ENCODE data around the gene FRMD8.

DNA sequence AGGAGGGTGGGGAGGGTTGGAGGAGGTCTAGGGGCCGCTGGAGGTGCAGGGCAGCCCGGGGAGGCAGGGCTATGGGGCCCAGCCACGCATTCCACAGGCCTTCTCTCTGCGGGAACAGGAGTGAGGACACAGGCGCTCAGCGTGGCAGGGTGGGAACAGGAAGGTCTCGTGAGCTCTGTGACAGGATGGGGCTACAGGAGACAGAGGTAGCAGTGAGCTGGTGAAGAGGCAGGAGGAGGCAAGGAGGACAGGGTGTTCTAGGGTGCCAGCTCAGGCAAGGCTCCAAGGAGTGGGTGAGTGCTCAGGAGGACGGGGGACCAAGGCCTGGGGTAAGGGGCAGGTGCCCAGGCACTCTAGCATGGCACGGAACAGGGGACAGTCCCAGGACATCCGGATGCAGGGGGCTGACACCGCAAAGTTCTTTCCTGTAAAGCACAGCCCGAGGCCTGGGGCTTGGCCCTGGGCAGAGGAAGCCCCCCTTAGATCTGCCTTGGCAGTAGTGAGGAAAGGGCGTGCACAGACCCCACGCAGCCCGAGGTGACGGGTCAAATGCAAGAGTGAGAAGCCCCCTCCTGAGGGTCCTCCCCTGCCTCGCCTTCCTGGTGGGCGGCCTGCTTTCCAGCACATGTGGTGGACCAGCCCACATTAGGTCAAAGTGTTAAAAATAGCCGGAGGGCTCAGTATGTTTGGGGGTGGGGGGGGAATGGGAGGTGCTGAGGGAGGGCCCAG lies 31.4 kb downstream of the FRMD8 start:
- TF ChIP-seq POLR2A (IDR thresholded peaks at IDR 0.05) = no peak
- TF ChIP-seq, protein P1, sequence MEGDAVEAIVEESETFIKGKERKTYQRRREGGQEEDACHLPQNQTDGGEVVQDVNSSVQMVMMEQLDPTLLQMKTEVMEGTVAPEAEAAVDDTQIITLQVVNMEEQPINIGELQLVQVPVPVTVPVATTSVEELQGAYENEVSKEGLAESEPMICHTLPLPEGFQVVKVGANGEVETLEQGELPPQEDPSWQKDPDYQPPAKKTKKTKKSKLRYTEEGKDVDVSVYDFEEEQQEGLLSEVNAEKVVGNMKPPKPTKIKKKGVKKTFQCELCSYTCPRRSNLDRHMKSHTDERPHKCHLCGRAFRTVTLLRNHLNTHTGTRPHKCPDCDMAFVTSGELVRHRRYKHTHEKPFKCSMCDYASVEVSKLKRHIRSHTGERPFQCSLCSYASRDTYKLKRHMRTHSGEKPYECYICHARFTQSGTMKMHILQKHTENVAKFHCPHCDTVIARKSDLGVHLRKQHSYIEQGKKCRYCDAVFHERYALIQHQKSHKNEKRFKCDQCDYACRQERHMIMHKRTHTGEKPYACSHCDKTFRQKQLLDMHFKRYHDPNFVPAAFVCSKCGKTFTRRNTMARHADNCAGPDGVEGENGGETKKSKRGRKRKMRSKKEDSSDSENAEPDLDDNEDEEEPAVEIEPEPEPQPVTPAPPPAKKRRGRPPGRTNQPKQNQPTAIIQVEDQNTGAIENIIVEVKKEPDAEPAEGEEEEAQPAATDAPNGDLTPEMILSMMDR (IDR thresholded peaks at IDR 0.05) = no peak
